Spleen (tissue), 7 donors: ENCODE measurements around the gene BCL11B.

Experiments
- CTCF ChIP-seq, 11 experiments: fragments of 200-600 bp in 7 of 11; fragments of 450-650 bp in 4 of 11; sonication (generic) in 4 of 11; IDR thresholded peaks in 8 of 11; conservative IDR thresholded peaks in 3 of 11; 1 replicate in 7 of 11; 2 replicates in 4 of 11; pipeline versions ENCODE4 v1.4.0 to v1.8.0; 2016 to 2021; ENCODE audit warnings: antibody characterized with exemption in 11 of 11, inconsistent platforms in 4 of 11, mild to moderate bottlenecking in 1 of 11
- POLR2A ChIP-seq, 3 donors: fragments of 450-650 bp; IDR thresholded peaks; one replicate each; pipeline ENCODE4 v1.5.1; 2017; ENCODE audit warnings: antibody characterized with exemption in 3 of 3, mild to moderate bottlenecking in 1 of 3
- donor health status: DM: no; HTN: no; CAD: no; lungs with moderate emphysema.
- donor health status: DM: no; HTN: no; CAD: no.
- donor health status: DM: no; HTN: no; CAD: no.

- TF ChIP-seq POLR2A (IDR thresholded peaks at IDR 0.05) (no peak), CTCF (IDR thresholded peaks at IDR 0.05 in 8 of 11, conservative IDR thresholded peaks at IDR 0.05 in 3 of 11) (no peak)
These were observed 2.9 kb downstream of the BCL11B start for GRCh38 chr14:99268810-99269707.
